Spleen (tissue), 11 donors: ENCODE results near the gene SDK2. TPM values are rescaled to one million over a fixed set of nuclear protein-coding genes. Genes with fewer than 3 reads are reported as not detected.

Experiments
- DNase-seq: peaks from one replicate; pipeline ENCODE4 v3.0.0-alpha.2; 2020
- H3K27ac ChIP-seq, 8 donors: fragments of 200-600 bp; sonication (generic) in 7 of 8; 1 replicate in 4 of 8; 2 replicates in 4 of 8; pipeline versions ENCODE4 v1.5.0 to v1.8.0; 2016 to 2021; ENCODE audit warnings: inconsistent platforms in 4 of 8, mild to moderate bottlenecking in 4 of 8, moderate library complexity in 1 of 8
- H3K27me3 ChIP-seq, 7 donors: fragments of 200-600 bp; sonication (generic) in 6 of 7; replicated peaks in 1 of 7; 1 replicate in 4 of 7; 2 replicates in 3 of 7; pipeline versions ENCODE4 v1.5.0 to v1.8.0; 2016 to 2021; ENCODE audit warnings: inconsistent platforms in 3 of 7, mild to moderate bottlenecking in 1 of 7
- H3K36me3 ChIP-seq, 6 donors: fragments of 200-600 bp; sonication (generic) in 5 of 6; 1 replicate in 4 of 6; 2 replicates in 2 of 6; pipeline versions ENCODE4 v1.5.0 to v1.8.0; 2016 to 2021; ENCODE audit warnings: inconsistent platforms in 2 of 6
- H3K4me1 ChIP-seq, 6 donors: fragments of 200-600 bp; sonication (generic) in 5 of 6; 1 replicate in 3 of 6; 2 replicates in 3 of 6; pipeline versions ENCODE4 v1.5.0 to v1.8.0; 2016 to 2021; ENCODE audit warnings: inconsistent platforms in 3 of 6
- H3K4me3 ChIP-seq, 8 donors: fragments of 200-600 bp; sonication (generic) in 7 of 8; 1 replicate in 4 of 8; 2 replicates in 4 of 8; pipeline versions ENCODE4 v1.5.0 to v1.8.0; 2016 to 2021; ENCODE audit warnings: inconsistent platforms in 4 of 8, mild to moderate bottlenecking in 4 of 8, moderate library complexity in 2 of 8
- H3K9me3 ChIP-seq, 8 donors: fragments of 200-600 bp; sonication (generic) in 7 of 8; 1 replicate in 4 of 8; 2 replicates in 4 of 8; pipeline versions ENCODE4 v1.5.0 to v1.8.0; 2016 to 2021; ENCODE audit warnings: inconsistent platforms in 4 of 8
- CTCF ChIP-seq, 11 experiments: fragments of 200-600 bp in 7 of 11; fragments of 450-650 bp in 4 of 11; sonication (generic) in 4 of 11; IDR thresholded peaks in 8 of 11; conservative IDR thresholded peaks in 3 of 11; 1 replicate in 7 of 11; 2 replicates in 4 of 11; pipeline versions ENCODE4 v1.4.0 to v1.8.0; 2016 to 2021; ENCODE audit warnings: antibody characterized with exemption in 11 of 11, inconsistent platforms in 4 of 11, mild to moderate bottlenecking in 1 of 11
- POLR2A ChIP-seq, 3 donors: fragments of 450-650 bp; IDR thresholded peaks; one replicate each; pipeline ENCODE4 v1.5.1; 2017; ENCODE audit warnings: antibody characterized with exemption in 3 of 3, mild to moderate bottlenecking in 1 of 3
- POLR2AphosphoS5 ChIP-seq, 3 donors: sonication (generic); formaldehyde crosslinking; IDR thresholded peaks; one replicate each; pipeline ENCODE4 v1.5.1; 2017; ENCODE audit warnings: antibody characterized with exemption in 3 of 3
- WGBS, 5 donors: extraction: QIAGEN DNeasy Blood & Tissue Kit in 3 of 5; methylation state at CpG; one replicate each; pipeline versions ENCODE4 v1.1.5 to v1.1.7; 2013 to 2018; 5-methylcytosine and 5-hydroxymethylcytosine counted together
- intact Hi-C: fragments of 100-400 bp; cut with DNase I; formaldehyde crosslinking; loops from one replicate; pipeline ENCODE4 v1.15.0; 2023; ENCODE audit warnings: low total_unique reads
- polyA plus RNA-seq, 3 donors: library from polyadenylated mRNA; stranded (reverse); fragments of 200-250 nt; gene quantifications; one replicate each; pipeline ENCODE4 v1.2.1, GENCODE V29; 2013
- total RNA-seq, 7 donors: library from RNA; depleted of rRNA in 3 of 7; stranded (reverse); fragments of >200 nt in 3 of 7; fragmentation: NEBNext Ultra II Directional in 4 of 7; extraction: Animal tissue kit (Norgen Biotek cat#: 25700) in 4 of 7; gene quantifications; one replicate each; pipeline versions ENCODE4 v1.1.0 to v1.2.1, GENCODE V29; 2016 to 2021
- donor health status: healthy with polysubstance abuse.
- donor health status: DM: no; HTN: no; CAD: no; lungs with moderate emphysema.
- donor health status: DM: no; HTN: no; CAD: no.
- donor health status: Bipolar disorder and iron deficiency.
- donor health status: healthy.
- donor health status: DM: no; HTN: no; CAD: no.
- donor health status: DM: yes; HTN: yes; CAD: no.

Gene SDK2
- total and polyA plus RNA-seq, 10 donors = 0.86 to 16.5 (median 9.7) TPM

GRCh38 chr17:73444021-73444420, 200.2 kb downstream of the SDK2 start:
- Histone ChIP-seq H3K9me3 (peaks cover 0 to 5% (median 0%) of the 10 kb centered on the region in 8 donors), H3K4me1 (no peaks in the 10 kb centered on the region), H3K36me3 (no peaks in the 10 kb centered on the region), H3K27ac (no peak overlapping the region), H3K4me3 (no peak overlapping the region), H3K27me3 (no peaks in the 10 kb centered on the region)
- WGBS, 5 donors = 87 to 97% (median 95%) methylated on average over 8 of the region's 8 CpGs
- TF ChIP-seq POLR2A (IDR thresholded peaks at IDR 0.05) = no peak
- TF ChIP-seq POLR2AphosphoS5 (IDR thresholded peaks at IDR 0.05) = no peak
- TF ChIP-seq CTCF (IDR thresholded peaks at IDR 0.05 in 8 of 11, conservative IDR thresholded peaks at IDR 0.05 in 3 of 11) = no peak
- no peak for DNase-seq
- intact Hi-C loops = no loop called here

- Histone ChIP-seq H3K27me3 (no peaks in the 10 kb centered on the region), H3K27ac (no peak overlapping the region), H3K36me3 (no peaks in the 10 kb centered on the region), H3K4me3 (no peak overlapping the region), H3K4me1 (no peaks in the 10 kb centered on the region), H3K9me3 (peaks cover 0 to 5% (median 0%) of the 10 kb centered on the region in 8 donors)
- 80 to 88% (median 86%) methylated on average over 6 to 7 of the region's 7 CpGs for WGBS, 5 donors
- intact Hi-C loops = no loop called here
- TF ChIP-seq POLR2A (IDR thresholded peaks at IDR 0.05) (no peak), POLR2AphosphoS5 (IDR thresholded peaks at IDR 0.05) (no peak), CTCF (IDR thresholded peaks at IDR 0.05 in 8 of 11, conservative IDR thresholded peaks at IDR 0.05 in 3 of 11) (no peak)
- DNase-seq = no peak
Observed at GRCh38 chr17:73439597-73439996, 204.6 kb downstream of the SDK2 start.

- no peaks in the 10 kb centered on the region for H3K4me1 ChIP-seq
- DNase-seq = no peak
- WGBS, 5 donors = 87 to 96% (median 93%) methylated on average over 7 to 16 of the region's 16 CpGs
- no peak overlapping the region for H3K4me3 ChIP-seq
- peaks cover 0 to 3% (median 0%) of the 10 kb centered on the region in 6 donors for H3K36me3 ChIP-seq
- no peaks in the 10 kb centered on the region for H3K27me3 ChIP-seq
- intact Hi-C loops = no loop called here
- TF ChIP-seq CTCF (IDR thresholded peaks at IDR 0.05 in 8 of 11, conservative IDR thresholded peaks at IDR 0.05 in 3 of 11) (no peak), POLR2AphosphoS5 (IDR thresholded peaks at IDR 0.05) (peak in 1 of 3 donors; percentile 11), POLR2A (IDR thresholded peaks at IDR 0.05) (no peak)
- H3K9me3 ChIP-seq = peaks cover 0 to 5% (median 0%) of the 10 kb centered on the region in 8 donors
- no peak overlapping the region for H3K27ac ChIP-seq
Observed at GRCh38 chr17:73437826-73438225, 206.4 kb downstream of the SDK2 start.

- no peak for DNase-seq
- no peaks in the 10 kb centered on the region for H3K4me1 ChIP-seq
- intact Hi-C loops = no loop called here
- H3K36me3 ChIP-seq = peaks cover 0 to 3% (median 0%) of the 10 kb centered on the region in 6 donors
- 78 to 82% (median 79%) methylated on average over 10 of the region's 10 CpGs for WGBS, 5 donors
- no peaks in the 10 kb centered on the region for H3K27me3 ChIP-seq
- TF ChIP-seq CTCF (IDR thresholded peaks at IDR 0.05 in 8 of 11, conservative IDR thresholded peaks at IDR 0.05 in 3 of 11) (no peak), POLR2AphosphoS5 (IDR thresholded peaks at IDR 0.05) (no peak), POLR2A (IDR thresholded peaks at IDR 0.05) (no peak)
- H3K27ac ChIP-seq = no peak overlapping the region
- peaks cover 0 to 5% (median 0%) of the 10 kb centered on the region in 8 donors for H3K9me3 ChIP-seq
- no peak overlapping the region for H3K4me3 ChIP-seq
Observed at GRCh38 chr17:73436954-73437353, 207.3 kb downstream of the SDK2 start.
